Neural progenitor cell (in vitro differentiated cells): ENCODE data around the gene RERE. TPM values are rescaled to one million over a fixed set of nuclear protein-coding genes. Genes with fewer than 3 reads are reported as not detected.

ENCODE experiments used
- DNase-seq: peaks from one replicate; pipeline ENCODE4 v3.0.0-alpha.2; 2016; ENCODE audit warnings: low spot score
- H2AFZ ChIP-seq: fragments of 200-600 bp; sonication (generic); replicated peaks from 2 replicates; pipeline ENCODE4 v1.6.1; 2016; ENCODE audit warnings: antibody characterized with exemption
- H3F3A ChIP-seq: fragments of 200-600 bp; sonication (generic); 2 replicates; pipeline ENCODE4 v1.6.1; 2016; ENCODE audit warnings: antibody characterized with exemption, low read depth
- H3K27ac ChIP-seq: fragments of 200-600 bp; sonication (generic); 2 replicates; pipeline ENCODE4 v1.5.1; 2016; ENCODE audit warnings: mild to moderate bottlenecking
- H3K27me3 ChIP-seq: fragments of 200-600 bp; sonication (generic); 2 replicates; pipeline ENCODE4 v1.6.1; 2016; ENCODE audit warnings: mild to moderate bottlenecking, moderate library complexity
- H3K36me3 ChIP-seq: fragments of 200-600 bp; sonication (generic); 2 replicates; pipeline ENCODE4 v1.5.1; 2016
- H3K4me1 ChIP-seq: fragments of 200-600 bp; sonication (generic); 2 replicates; pipeline ENCODE4 v1.6.1; 2016; ENCODE audit warnings: mixed run types
- H3K4me2 ChIP-seq: fragments of 200-600 bp; sonication (generic); 2 replicates; pipeline ENCODE4 v1.6.1; 2016
- H3K4me3 ChIP-seq: fragments of 200-600 bp; sonication (generic); 2 replicates; pipeline ENCODE4 v1.5.1; 2016
- H3K79me2 ChIP-seq: fragments of 200-600 bp; sonication (generic); 2 replicates; pipeline ENCODE4 v1.6.1; 2016; ENCODE audit warnings: low read depth
- H3K9ac ChIP-seq: fragments of 200-600 bp; sonication (generic); 2 replicates; pipeline ENCODE4 v1.6.1; 2016
- H3K9me3 ChIP-seq: fragments of 200-600 bp; sonication (generic); 2 replicates; pipeline ENCODE4 v1.5.1; 2016; ENCODE audit warnings: low read depth
- H4K20me1 ChIP-seq: fragments of 200-600 bp; sonication (generic); 2 replicates; pipeline ENCODE4 v1.6.1; 2016; ENCODE audit warnings: low read depth
- H3K27ac Mint-ChIP-seq: 3 replicates; pipeline ENCODE4 v1.8.0; 2021; ENCODE audit warnings: mixed read lengths
- H3K27me3 Mint-ChIP-seq: 2 replicates; pipeline ENCODE4 v1.8.0; 2022; ENCODE audit warnings: low read depth, mild to moderate bottlenecking, inconsistent platforms, moderate library complexity, mixed read lengths; ENCODE audit not compliant: insufficient read depth
- H3K36me3 Mint-ChIP-seq: 3 replicates; pipeline ENCODE4 v1.8.0; 2021; ENCODE audit warnings: mixed read lengths
- H3K4me1 Mint-ChIP-seq: 3 replicates; pipeline ENCODE4 v1.8.0; 2021; ENCODE audit warnings: mixed read lengths
- H3K4me3 Mint-ChIP-seq: 3 replicates; pipeline ENCODE4 v1.8.0; 2021; ENCODE audit warnings: mild to moderate bottlenecking, moderate library complexity, mixed read lengths
- H3K9me3 Mint-ChIP-seq: 3 replicates; pipeline ENCODE4 v1.8.0; 2020; ENCODE audit warnings: mixed read lengths
- EZH2 ChIP-seq: fragments of 200-600 bp; sonication (generic); IDR thresholded peaks from 2 replicates; pipeline ENCODE4 v1.6.1; 2017; ENCODE audit warnings: antibody characterized with exemption, mild to moderate bottlenecking, moderate library complexity
- EZH2phosphoT487 ChIP-seq: fragments of 200-600 bp; sonication (generic); IDR thresholded peaks from 2 replicates; pipeline ENCODE4 v1.6.1; 2017; ENCODE audit warnings: antibody characterized with exemption
- total RNA-seq: library from RNA; depleted of rRNA; stranded (reverse); fragments of >200 nt; gene quantifications from 2 replicates; pipeline ENCODE4 v1.2.3, GENCODE V29; 2015; ENCODE audit warnings: low replicate concordance
- TF ChIP-seq, protein P1 (sequence below): fragments of 200-600 bp; sonication (generic); IDR thresholded peaks from 2 replicates; pipeline ENCODE4 v1.5.1; 2017; ENCODE audit warnings: antibody characterized with exemption, mild to moderate bottlenecking

RERE gene
- total RNA-seq, 1 donor from 2014 or later = 29.8 TPM

GRCh38 chr1:8790987-8791386 lies 26.5 kb downstream of the RERE start:
- Histone ChIP-seq H4K20me1 (peaks cover 98% of the 10 kb centered on the region), H2AFZ (no peak overlapping the region), H3K27me3 (no peaks in the 10 kb centered on the region), H3K4me3 (no peak overlapping the region), H3K9ac (no peak overlapping the region), H3K27ac (no peak overlapping the region), H3K4me2 (no peak overlapping the region), H3K36me3 (no peaks in the 10 kb centered on the region), H3K79me2 (peaks cover 99% of the 10 kb centered on the region), H3K4me1 (peaks cover 16% of the 10 kb centered on the region), H3F3A (peaks cover 9% of the 10 kb centered on the region), H3K9me3 (no peaks in the 10 kb centered on the region)
- H3K4me3 Mint-ChIP-seq = no peak overlapping the region
- no peak for DNase-seq
- peaks cover 24% of the 10 kb centered on the region for H3K36me3 Mint-ChIP-seq
- H3K9me3 Mint-ChIP-seq = no peaks in the 10 kb centered on the region
- H3K27ac Mint-ChIP-seq = no peak overlapping the region
- H3K4me1 Mint-ChIP-seq = peaks cover 18% of the 10 kb centered on the region
- no peaks in the 10 kb centered on the region for H3K27me3 Mint-ChIP-seq
- TF ChIP-seq, protein P1, sequence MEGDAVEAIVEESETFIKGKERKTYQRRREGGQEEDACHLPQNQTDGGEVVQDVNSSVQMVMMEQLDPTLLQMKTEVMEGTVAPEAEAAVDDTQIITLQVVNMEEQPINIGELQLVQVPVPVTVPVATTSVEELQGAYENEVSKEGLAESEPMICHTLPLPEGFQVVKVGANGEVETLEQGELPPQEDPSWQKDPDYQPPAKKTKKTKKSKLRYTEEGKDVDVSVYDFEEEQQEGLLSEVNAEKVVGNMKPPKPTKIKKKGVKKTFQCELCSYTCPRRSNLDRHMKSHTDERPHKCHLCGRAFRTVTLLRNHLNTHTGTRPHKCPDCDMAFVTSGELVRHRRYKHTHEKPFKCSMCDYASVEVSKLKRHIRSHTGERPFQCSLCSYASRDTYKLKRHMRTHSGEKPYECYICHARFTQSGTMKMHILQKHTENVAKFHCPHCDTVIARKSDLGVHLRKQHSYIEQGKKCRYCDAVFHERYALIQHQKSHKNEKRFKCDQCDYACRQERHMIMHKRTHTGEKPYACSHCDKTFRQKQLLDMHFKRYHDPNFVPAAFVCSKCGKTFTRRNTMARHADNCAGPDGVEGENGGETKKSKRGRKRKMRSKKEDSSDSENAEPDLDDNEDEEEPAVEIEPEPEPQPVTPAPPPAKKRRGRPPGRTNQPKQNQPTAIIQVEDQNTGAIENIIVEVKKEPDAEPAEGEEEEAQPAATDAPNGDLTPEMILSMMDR = no peak
- TF ChIP-seq EZH2 (no peak), EZH2phosphoT487 (no peak)

DNA sequence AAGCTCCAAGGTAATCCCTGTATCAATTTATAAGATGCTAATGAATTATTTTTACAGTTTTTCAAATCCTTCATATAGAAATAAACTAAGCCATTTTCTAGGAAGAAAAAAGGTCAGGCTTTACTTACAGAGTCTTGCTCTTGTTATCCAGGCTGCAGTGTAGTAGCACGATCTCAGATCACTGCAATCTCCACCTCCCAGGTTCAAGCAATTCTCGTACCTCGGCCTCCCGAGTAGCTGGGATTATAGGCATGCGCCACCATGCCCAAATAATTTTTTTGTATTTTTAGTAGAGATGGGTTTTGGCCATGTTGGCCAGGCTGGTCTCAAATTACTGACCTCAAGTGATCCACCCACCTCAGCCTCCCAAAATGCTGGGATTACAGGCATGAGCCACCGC lies 27.0 kb downstream of the RERE start:
- Histone ChIP-seq H3K9me3 (no peaks in the 10 kb centered on the region), H3K4me2 (no peak overlapping the region), H3K4me3 (no peak overlapping the region), H3F3A (peaks cover 9% of the 10 kb centered on the region), H3K27ac (no peak overlapping the region), H3K36me3 (no peaks in the 10 kb centered on the region), H2AFZ (no peak overlapping the region), H3K9ac (no peak overlapping the region), H3K27me3 (no peaks in the 10 kb centered on the region), H4K20me1 (peaks cover 100% of the 10 kb centered on the region), H3K79me2 (peaks cover 99% of the 10 kb centered on the region), H3K4me1 (peaks cover 16% of the 10 kb centered on the region)
- Mint-ChIP-seq H3K4me1 (peaks cover 21% of the 10 kb centered on the region), H3K9me3 (no peaks in the 10 kb centered on the region), H3K4me3 (no peak overlapping the region), H3K27me3 (no peaks in the 10 kb centered on the region), H3K36me3 (peaks cover 26% of the 10 kb centered on the region), H3K27ac (no peak overlapping the region)
- no peak for DNase-seq
- TF ChIP-seq, protein P1 = no peak
- no peak for TF ChIP-seq EZH2phosphoT487
- no peak for TF ChIP-seq EZH2

- peak; percentile 25 for DNase-seq
- Mint-ChIP-seq H3K27ac (peak overlapping the region; percentile 6), H3K27me3 (no peaks in the 10 kb centered on the region), H3K36me3 (peaks cover 26% of the 10 kb centered on the region), H3K9me3 (no peaks in the 10 kb centered on the region), H3K4me3 (no peak overlapping the region), H3K4me1 (peaks cover 26% of the 10 kb centered on the region)
- no peak for TF ChIP-seq EZH2
- no peak for TF ChIP-seq EZH2phosphoT487
- TF ChIP-seq, protein P1 = no peak
- Histone ChIP-seq H3K4me1 (peaks cover 16% of the 10 kb centered on the region), H3K9ac (no peak overlapping the region), H3F3A (peaks cover 9% of the 10 kb centered on the region), H3K4me3 (no peak overlapping the region), H3K9me3 (no peaks in the 10 kb centered on the region), H3K27ac (no peak overlapping the region), H2AFZ (no peak overlapping the region), H3K27me3 (no peaks in the 10 kb centered on the region), H3K4me2 (no peak overlapping the region), H3K36me3 (no peaks in the 10 kb centered on the region), H4K20me1 (peaks cover 100% of the 10 kb centered on the region), H3K79me2 (peaks cover 99% of the 10 kb centered on the region)
These were observed 27.9 kb downstream of the RERE start for GRCh38 chr1:8789314-8790214.
